PC-3 (cell line): Measurements from ENCODE around the gene CYTH4.

ENCODE experiments used
- CTCF ChIP-seq: fragments of 300-600 bp; sonication (generic); conservative IDR thresholded peaks from 2 replicates; pipeline ENCODE4 v1.5.1; 2017; ENCODE audit warnings: antibody characterized with exemption, low read depth, mild to moderate bottlenecking, low read length
- EZH2 ChIP-seq: fragments of 300-600 bp; sonication (generic); IDR thresholded peaks from one replicate; pipeline ENCODE4 v1.6.1; 2017; ENCODE audit warnings: antibody characterized with exemption, mild to moderate bottlenecking, low read length; ENCODE audit not compliant: unreplicated experiment

GRCh38 chr22:37342065-37342464 lies 59.8 kb downstream of the CYTH4 start:
- TF ChIP-seq EZH2 (no peak), CTCF (no peak)
